ENCODE results near the gene KRT83.
"Not testable (repeated sequence)": the region's sequence is repeated elsewhere in the genome, so short reads cannot be mapped to it uniquely, and the experiment has no call there.

The KRT83 gene

DNA sequence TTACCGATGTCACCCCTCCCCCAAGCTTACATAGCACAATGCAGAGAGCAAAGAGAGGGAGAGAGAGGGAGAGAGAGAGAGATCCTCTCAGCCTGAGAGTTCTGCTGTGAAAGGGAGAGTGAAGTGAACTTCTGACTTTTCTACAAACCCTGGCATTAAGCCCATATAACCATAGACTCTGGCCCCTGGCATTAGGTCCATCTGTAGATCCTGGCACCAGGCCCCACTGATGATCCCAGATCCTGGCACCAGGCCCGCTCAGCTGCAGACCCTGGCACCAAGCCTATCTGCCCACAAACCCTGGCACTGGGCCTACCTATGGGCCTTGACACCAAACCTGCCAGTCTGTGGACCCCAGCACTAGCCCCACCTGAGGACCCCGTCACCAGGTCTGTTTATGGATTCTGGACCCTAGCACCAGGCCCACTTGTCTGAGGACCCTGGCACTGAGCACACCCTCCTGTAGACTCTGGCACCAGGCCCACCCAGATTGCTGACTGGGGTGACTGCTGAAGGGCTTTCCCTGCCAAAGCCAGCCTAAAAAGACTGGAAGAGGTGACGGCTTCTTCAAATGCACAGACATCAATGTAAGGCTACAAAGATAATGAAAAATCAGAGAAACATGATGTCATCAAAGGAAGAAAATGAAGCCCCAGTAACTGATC lies 14.5 kb upstream of the KRT83 start:
- in situ Hi-C loops (cut with MboI; ENCODE audit: low sequenced_read_pairs): no loop called here

- in situ Hi-C loops (cut with MboI; ENCODE audit: low sequenced_read_pairs): no loop called here
Measured at GRCh38 chr12:52334185-52334584, 13.0 kb upstream of the KRT83 start.

- in situ Hi-C loops (cut with MboI; ENCODE audit: low sequenced_read_pairs): no loop called here
Measured at GRCh38 chr12:52333321-52333720, 12.1 kb upstream of the KRT83 start.

GRCh38 chr12:52332381-52332780 lies 11.2 kb upstream of the KRT83 start:
- in situ Hi-C loops (cut with MboI; ENCODE audit: low sequenced_read_pairs): no loop called here

GRCh38 chr12:52331833-52332232 lies 10.6 kb upstream of the KRT83 start:
- in situ Hi-C loops (cut with MboI; ENCODE audit: low sequenced_read_pairs): no loop called here

- in situ Hi-C loops (cut with MboI; ENCODE audit: low sequenced_read_pairs): no loop called here
Measured at GRCh38 chr12:52331039-52331438, 9.8 kb upstream of the KRT83 start.

GRCh38 chr12:52327830-52328500 lies 6.8 kb upstream of the KRT83 start:
- in situ Hi-C loops (cut with MboI; ENCODE audit: low sequenced_read_pairs): no loop called here

DNA sequence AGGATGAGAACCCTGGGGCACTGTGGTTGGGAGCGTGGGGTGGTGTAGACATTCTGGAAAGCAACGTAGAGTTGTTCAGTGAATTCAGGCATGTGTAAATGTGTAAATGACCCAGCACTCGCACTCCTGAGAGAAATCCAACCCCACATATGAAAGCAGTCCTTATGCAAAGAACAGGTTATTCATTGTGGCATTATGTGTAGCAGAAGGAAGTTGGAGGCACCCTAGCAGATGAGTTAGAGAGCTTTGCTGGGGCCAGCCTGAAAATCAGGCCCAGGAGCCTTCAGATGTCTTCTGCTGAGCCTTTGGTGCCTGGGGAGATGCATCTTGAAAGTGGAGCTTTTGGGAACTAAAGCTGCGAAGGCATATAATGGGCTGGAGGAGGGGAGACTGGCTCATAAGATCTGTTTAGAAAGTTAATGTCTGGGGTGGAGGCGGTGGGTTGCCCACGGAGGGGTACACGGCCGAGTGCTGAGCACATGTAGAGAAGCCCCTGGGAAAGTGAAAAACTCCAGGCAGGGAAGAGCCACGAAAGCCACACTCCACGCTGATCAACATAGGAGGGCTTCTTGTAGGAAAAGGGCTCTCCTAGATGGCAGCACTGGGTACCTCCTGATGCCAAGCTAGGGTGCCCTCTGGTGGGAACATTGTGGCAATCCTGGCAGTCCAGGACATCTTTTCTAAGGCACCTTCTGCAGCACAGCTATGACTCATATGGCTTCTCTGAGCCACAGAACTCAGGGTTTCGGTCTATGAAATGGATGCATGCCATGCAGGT lies 6.0 kb upstream of the KRT83 start:
- in situ Hi-C loops (cut with MboI; ENCODE audit: low sequenced_read_pairs): no loop called here

DNA sequence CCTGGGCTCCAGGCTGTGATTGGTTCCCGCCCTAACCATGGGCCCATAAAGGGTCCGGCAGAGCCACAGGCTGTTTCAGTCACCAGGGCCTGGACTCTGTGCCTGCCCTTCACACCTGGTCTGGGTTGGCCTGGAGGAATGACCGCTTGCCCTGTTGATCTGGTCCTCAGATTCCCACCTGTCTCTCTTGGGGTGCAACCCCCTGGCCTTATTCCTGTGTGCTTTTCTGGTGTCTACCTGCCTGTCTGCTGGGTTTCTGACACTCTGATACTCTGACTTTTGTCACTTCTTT lies 2.9 kb upstream of the KRT83 start:
- in situ Hi-C loops (cut with MboI; ENCODE audit: low sequenced_read_pairs): no loop called here

GRCh38 chr12:52323416-52324152 lies 2.4 kb upstream of the KRT83 start:
- in situ Hi-C loops (cut with MboI; ENCODE audit: low sequenced_read_pairs): no loop called here

- in situ Hi-C loops (cut with MboI; ENCODE audit: low sequenced_read_pairs): no loop called here
Measured at GRCh38 chr12:52323001-52323400, 1.8 kb upstream of the KRT83 start.

GRCh38 chr12:52322069-52322468 lies 871 bp upstream of the KRT83 start:
- in situ Hi-C loops (cut with MboI; ENCODE audit: low sequenced_read_pairs): no loop called here

GRCh38 chr12:52321418-52321817 lies 220 bp upstream of the KRT83 start:
- in situ Hi-C loops (cut with MboI; ENCODE audit: low sequenced_read_pairs): no loop called here

GRCh38 chr12:52319097-52319496 lies 2.1 kb downstream of the KRT83 start:
- in situ Hi-C loops (cut with MboI; ENCODE audit: low sequenced_read_pairs): no loop called here

- in situ Hi-C loops (cut with MboI; ENCODE audit: low sequenced_read_pairs): no loop called here
Measured at GRCh38 chr12:52318241-52318990, 2.8 kb downstream of the KRT83 start.

DNA sequence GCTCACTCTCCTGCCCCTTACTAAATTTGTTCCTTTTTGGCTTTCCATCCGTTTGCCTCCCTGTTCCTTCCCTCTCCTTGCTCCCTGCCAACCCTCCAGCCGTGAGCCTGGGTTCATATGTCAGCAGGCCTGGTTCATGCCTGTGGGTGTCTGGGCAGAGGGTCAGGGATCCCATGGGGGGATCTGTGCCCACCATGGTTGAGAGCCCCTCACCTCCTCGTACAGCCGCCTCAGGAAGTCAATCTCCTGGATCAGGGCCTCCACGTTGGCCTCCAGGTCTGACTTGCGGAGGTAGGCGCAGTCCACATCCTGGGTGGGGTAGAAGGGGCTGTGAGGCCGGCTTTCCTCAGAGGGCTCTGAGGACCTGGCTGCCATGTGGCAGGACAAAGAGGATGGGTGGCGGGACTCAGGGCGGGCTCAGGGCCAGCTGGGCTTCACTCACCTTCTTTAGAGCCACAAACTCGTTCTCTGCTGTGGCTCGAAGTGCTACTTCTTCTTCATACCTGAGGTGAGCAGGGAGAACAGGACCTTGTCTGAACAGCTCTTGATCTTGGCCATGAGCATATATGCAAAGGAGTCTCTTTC lies 3.6 kb downstream of the KRT83 start:
- in situ Hi-C loops (cut with MboI; ENCODE audit: low sequenced_read_pairs): no loop called here

DNA sequence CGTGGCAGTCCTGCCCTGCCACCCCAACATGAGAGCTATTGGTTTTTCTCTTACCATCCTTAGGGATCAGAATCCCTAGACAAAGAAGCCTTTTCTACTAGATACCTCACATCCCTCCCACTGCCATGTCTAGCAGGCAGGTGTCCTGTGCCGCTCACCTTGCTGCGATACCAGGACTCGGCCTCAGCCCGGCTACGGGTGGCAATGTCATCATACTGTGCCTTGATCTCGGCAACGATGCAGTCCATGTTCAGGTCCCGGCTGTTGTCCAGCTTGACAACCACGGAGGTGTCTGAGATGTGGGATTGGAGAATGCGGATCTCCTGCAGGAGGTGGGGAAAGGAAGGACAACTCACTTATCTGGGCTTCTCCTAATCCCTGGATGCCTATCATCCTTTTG lies 4.5 kb downstream of the KRT83 start:
- in situ Hi-C loops (cut with MboI; ENCODE audit: low sequenced_read_pairs): no loop called here

DNA sequence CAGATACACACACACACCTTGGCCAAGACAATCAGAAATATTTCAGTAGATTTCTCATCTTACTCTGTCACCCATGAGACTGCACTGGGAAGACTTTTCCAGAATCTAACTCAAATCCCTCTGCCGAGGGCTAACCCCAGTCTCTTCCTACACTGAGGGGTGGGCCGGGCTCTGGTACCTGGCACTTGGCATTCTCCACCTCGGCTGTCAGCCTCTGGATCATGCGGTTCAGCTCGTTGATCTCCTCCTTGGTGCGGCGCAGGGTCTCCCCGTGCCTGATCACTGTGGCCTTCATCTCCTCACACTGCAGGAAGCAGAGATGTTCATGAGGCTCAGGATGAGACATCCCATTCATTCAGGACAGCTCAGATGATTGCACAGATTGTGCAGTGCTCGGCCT lies 4.9 kb downstream of the KRT83 start:
- in situ Hi-C loops (cut with MboI; ENCODE audit: low sequenced_read_pairs): no loop called here

DNA sequence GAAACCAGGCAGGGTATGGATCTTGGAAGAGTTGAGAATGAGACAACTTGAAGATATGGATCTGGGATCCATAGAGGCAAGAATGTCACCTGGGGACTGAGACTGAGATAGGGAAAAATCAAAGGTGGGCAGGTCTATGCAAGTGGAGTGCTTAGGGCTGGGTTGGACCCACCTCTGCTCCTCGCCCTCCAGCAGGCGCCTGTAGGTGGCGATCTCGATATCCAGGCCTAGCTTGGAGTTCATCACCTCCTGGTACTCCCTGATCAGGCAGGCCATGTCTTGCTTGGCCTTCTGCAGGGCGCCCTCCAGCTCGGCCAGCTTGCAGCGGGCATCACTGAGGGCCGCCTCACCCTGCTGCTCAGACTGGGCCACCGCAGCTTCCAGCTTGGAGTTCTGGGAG lies 5.5 kb downstream of the KRT83 start:
- in situ Hi-C loops (cut with MboI; ENCODE audit: low sequenced_read_pairs): not testable (repeated sequence)

- in situ Hi-C loops (cut with MboI; ENCODE audit: low sequenced_read_pairs): no loop called here
Measured at GRCh38 chr12:52314511-52314910, 6.7 kb downstream of the KRT83 start.

DNA sequence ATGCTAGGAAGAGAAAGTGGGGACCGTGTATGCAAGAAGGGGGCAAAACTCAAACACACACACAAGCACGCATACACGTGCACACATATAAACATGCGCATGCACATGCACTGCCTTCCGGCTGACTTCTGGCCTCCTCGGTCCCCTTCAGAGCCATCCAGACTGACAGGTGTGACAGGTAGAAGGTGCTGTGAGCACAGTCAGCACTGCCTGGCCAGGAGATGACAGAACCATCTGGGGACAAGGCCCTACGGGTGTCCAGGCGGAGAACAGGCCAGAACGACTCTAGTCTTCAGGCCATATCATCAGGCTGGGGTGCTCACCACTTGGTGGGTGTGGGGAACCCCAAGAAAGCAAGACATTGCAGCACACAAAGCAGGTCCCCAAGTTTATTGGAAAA lies 7.3 kb downstream of the KRT83 start:
- in situ Hi-C loops (cut with MboI; ENCODE audit: low sequenced_read_pairs): no loop called here

Data from HL-60/S4 treated with phorbol 12-myristate 13-acetate at 8.2 ng/mL for 4 days and 3 days (cell line).